Left hindlimb (tissue), 1 donor: ENCODE measurements around the gene RIN3.
A peak's percentile ranks its signal among the peaks of the same experiment; 100 is the strongest.
"Not testable (repeated sequence)": the region's sequence is repeated elsewhere in the genome, so short reads cannot be mapped to it uniquely, and the experiment has no call there.

ENCODE experiments used
- DNase-seq: peaks from one replicate; pipeline ENCODE4 v3.0.0-alpha.2; 2018

Gene RIN3

DNA sequence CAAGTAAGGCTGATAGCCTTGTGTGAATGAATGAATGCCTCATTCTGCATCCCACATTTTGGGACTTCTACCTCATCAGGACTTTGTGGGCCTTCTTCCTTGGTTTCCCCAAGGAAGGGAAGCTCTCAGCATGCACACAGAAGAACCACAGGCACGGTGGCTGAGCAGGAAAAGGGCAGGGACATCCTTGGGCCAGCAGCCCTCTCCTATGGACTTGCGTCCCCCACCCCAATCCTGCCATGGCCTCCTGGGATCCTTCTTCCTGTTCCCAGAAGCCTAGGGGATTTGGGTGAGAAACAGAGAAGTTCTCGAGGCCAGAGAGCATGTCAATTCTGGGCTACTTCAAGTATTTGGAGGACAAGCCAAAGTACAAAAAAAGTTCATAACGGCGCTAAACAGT is 165.2 kb downstream of the RIN3 start:
- DNase-seq = no peak

DNA sequence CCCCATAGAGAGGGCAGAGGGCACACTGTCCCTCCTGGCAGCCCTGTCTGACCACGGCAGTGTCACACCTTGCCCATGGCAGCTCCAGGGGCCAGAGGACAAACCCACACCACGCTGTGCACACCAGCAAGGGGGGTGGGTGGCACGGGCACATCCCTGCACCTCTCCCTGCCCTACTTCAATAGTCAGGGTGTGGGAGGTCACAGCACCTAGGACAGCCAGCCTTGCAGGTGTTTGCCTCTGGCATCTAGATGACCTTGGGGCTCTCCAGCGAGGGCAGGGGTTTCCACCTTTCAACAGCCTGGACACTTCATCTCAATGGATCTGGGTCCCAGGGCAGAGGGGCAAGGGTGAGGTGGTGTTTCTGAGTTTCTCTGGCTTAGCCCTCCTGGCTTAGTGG is 165.7 kb downstream of the RIN3 start:
- DNase-seq = no peak

DNA sequence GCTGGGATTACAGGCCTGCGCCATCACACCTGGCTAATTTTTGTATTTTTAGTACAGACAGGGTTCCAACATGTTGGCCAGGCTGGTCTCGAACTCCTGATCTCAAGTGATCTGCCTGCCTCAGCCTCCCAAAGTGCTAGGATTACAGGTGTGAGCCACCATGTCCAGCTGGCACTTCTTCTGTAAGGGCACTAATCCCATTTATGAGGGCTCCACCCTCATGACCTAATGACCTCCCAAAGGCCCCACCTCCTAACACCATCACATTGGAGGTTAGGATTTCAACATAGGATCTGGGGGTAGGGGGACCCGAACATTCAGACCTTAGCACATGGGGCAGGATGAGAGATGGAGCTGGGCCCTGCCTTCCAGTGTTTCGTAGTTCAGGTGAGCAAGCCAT is 166.7 kb downstream of the RIN3 start:
- DNase-seq = not testable (repeated sequence)

DNA sequence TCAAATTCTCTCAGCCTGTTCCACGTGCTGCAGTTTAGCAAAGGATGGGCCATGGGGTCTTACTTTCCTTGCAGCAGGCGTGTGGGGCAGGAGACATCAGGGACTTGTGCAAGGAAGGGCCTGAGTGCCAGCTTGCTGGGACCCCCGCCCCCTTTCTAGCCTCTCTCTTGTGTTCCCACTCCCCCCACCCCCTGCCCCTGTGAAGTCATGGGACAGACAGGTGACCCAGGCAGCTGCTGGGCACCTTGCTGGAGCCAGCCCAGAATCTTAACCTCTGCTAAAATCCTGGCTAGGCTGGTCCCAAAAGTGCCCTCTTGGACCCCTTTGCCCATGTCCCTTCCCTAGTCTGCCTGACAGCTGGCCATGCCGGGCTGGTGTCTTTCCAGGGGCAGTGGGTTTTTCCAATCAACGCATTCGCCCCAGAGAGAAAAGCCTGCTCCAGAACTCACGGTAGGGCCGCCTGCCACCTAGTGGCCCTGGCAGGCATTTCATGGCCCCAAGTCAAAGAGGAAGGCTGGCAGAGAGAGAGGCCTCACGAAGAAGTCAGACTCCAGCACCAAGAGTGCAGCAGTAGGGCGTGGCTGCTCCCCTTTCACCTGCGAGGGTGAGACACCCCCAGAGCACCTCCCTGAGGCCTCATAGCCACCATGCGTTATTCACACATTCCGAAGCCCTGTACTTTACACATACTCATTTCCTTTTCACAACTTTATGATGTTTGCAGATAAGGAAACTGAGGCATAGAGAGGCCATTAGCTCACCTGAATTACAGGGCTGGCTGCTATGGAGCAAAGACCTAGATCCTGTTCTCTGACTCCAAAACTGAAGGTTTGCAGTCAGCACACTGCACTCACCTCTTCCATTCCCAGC is 167.4 kb downstream of the RIN3 start:
- peak; percentile 80 for DNase-seq

DNA sequence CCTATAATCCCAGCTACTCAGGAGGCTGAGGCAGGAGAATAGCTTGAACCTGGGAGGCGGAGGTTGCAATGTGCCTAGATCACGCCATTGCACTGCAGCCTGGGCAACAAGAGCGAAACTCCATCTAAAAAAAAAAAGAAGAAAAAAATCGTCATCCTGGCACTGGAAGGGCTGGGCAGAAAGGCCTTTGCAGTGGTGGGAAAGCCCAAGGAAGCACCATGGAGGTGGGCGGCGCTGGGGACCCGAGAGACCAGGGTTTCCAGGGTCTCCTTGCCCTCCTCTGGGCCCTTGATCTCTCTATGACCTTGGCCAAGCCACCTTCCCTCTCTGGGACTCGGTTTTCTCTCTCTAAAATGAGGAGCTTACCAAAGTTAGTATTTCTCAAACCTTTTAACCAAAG is 169.5 kb downstream of the RIN3 start:
- DNase-seq = no peak

DNA sequence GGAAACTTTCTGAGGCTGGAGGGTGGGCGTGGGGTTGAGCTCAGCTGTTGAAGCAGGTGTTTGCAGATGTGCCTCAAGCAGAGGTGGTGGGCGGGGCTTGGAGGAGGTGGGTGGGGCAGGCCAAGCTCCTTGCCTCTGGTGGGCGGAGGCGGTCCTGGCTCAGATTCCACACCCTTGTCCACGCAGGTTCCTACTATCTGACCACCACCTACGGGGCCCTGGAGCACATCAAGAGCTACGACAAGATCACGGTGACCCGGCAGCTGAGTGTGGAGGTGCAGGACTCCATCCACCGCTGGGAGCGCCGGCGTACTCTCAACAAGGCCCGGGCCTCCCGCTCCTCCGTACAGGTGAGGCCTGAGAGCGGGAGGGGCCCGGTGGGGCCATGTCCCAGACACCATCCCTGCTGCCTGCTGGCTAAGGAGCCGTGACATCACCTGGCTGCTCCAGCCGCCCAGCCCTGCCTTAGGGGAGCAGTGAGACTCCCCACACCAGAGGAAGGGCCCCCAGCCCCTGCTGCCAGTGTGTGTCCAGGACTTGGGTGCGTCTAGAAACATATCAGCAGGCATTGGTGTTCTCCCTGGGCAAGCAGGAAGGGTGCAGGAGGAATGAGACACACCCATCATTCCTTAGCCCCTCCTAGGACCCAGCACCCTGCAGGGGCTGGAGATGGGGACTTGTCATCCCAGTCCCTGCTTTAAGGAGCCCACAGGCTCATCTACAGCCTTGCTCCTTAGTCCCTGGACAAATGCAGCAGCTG is 171.4 kb downstream of the RIN3 start:
- DNase-seq = no peak

DNA sequence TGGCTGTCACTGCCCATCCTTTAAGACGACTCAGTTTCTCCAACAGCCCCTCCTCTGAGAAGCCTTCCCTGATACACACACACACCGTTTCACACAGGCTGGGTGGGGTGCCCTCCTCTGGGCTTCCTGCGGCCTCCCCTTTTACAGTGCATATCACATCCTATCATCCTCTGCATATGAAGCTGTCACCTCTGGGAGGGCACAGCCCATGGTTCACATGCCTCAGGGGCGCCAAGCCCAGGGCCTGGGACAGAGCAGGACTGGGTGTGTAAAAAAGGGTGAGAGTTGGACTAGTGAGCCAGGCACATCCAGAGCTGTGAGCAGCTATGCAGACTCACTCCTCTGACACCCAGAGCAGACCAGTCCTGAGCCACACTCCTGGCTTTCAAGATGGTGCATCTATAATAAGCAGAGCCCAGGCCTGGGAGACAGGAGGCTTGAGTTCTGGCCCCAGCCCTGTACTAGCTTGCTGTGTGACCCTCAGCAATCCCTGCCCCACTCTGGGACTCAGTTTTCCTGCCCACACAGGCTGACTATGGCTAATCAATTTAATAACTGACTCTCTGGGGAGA is 172.3 kb downstream of the RIN3 start:
- DNase-seq = no peak

DNA sequence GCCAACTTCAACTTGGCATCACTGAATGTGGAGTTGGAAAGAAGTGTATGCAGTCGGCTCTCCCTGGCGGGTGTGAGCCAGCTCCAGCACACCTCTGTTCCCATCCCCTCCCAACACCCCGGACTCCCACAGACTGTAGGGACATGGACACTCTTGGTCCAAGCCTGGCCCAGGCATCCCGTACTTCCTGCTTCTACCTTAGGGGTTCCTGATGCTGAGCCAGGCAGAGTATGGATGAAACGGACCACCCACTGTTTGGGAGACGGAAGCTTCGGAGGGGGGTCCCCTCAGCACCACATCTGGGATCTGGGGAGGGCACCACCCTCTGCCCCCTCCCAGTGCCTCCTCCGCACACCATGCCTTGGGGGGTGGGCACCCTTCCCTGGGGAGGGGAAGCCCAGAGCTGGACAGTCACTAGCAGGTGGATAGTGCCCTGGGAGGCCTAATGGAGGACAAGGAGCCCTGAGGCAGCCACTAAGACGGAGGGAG is 172.9 kb downstream of the RIN3 start:
- DNase-seq = no peak

DNA sequence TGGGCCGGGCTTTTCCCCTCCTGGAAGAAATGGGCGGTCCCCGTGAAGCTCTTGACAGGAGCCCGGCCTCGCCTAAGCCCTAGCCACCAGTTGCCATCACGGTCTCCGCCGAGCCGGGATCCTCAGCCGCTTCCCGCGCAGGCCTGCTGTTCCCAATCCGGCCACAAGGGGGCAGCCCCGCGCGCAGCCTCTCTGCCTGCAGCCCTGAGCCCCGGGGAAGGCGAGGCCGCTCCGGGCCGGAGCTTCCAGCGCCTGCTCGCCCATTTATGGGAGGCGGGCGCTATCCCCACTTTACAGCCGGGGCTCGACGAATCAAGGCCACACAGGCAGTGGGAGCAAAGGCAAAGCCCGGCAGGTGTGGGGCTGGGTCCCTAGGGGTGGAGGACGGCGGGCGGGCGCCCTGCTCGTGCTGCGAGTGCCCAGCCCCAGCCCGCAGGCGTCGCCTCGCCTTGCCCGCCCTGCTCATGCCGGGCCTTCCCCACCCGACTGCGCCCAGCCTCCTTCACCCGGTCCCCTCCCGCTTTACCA is 173.4 kb downstream of the RIN3 start:
- peak; percentile 85 for DNase-seq

DNA sequence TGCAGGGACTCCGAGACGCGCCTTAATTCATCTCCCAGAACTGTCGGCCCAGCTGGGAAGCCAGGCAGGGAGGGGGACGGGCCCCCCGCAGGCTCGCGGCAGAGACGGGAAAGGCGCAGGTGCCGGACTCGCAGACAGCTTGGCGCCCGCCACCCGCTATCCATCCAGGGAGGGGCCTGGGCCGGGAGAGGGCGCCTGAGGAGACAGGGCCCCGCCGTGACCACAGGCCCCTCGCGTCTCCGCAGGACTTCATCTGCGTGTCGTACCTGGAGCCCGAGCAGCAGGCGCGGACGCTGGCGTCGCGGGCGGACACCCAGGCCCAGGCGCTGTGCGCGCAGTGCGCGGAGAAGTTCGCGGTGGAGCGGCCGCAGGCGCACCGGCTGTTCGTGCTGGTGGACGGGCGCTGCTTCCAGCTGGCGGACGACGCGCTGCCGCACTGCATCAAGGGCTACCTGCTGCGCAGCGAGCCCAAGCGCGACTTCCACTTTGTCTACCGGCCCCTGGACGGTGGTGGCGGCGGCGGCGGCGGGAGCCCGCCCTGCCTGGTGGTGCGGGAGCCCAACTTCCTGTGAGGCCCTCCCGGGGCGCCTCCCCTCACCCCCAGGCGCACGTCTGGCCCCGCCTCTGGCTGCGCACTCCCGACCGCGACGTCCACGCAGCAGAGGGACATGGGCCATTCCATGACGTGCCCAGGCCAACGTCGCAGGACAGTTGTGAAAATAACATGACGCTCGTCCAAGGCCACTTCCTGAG is 174.3 kb downstream of the RIN3 start:
- no peak for DNase-seq

DNA sequence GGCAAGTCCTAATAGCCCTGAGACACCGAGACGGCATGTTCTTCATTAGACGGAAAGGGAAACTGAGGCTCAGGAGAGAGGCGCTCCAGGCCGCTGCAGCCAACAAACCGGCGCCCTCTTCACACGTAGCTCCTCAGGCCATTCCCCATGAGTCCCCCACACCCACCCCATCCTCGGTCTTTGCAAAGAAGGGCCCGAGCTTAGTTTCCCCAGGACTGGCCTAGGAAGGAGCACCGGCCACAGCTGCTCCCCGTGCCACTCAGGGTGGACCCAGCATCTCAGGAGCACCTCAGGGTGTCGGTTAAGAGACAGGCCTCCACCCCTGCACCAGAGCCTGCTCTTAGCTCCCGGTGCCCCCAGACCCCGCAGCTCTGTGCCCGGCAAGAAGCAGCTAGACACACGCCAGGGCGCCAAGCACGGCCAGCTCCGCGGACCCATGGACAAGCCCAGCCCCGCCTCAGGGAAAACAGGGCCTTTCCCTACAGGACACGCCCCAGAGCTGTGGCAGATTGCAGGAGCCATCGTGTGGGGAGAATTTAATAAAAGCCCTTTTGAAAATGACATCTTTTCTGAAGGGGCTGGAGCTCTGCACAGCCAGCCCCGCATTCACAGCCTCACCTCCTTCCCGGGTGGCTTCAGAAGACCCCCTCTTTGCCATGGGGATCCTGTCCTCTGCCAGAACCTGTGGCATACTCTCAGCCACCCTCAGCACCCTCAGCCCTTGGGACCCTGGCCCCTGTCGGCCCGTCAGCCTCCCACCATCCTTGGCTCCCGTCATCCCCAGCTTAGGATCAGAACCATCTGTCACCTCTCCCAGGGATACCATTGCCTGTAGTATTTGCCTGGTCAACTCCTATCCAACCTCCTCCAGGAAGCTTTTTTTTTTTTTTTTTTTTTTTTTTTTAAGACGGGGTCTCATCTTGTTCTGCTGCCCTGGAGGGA is 175.1 kb downstream of the RIN3 start:
- DNase-seq = no peak

DNA sequence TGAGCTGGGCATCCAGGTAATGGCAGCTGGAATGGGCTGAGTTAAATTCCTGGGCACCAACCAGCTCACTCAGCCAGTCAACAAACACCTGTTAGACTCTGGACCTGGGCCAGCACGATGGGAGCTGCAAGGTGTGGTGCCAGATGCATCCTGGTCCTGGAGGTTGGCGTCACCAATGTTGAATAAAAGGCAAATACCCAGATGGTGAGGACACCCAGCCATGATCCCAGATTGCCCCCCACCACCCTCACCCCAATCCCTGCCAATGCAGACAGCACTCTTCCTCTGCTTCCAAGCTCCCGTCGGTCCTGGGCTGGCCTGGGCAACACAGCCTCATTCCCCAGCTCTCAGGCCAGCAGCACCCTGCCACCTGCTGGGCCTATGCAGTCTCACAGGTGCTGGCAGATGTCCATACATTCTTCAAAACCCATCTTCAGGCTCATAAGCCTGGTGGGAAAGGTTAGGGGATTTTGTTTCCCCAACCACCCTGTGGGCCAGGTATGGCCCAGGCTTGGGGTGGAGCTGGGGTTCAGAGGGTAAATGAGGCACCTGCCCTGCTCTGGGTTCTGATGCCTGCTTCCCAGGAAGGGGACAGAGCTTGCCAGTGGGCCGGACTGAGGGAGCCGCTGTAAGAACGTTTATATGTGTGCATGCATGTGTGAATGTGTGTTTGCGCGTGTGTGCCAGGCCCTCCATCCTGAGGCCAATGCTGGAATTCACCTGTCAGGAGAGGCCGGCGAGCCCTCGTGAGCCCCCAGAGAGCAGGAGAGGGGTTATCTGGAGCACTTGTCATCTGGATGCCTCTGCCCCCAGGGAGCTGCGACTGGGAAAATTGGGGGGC is 176.8 kb downstream of the RIN3 start:
- no peak for DNase-seq

DNA sequence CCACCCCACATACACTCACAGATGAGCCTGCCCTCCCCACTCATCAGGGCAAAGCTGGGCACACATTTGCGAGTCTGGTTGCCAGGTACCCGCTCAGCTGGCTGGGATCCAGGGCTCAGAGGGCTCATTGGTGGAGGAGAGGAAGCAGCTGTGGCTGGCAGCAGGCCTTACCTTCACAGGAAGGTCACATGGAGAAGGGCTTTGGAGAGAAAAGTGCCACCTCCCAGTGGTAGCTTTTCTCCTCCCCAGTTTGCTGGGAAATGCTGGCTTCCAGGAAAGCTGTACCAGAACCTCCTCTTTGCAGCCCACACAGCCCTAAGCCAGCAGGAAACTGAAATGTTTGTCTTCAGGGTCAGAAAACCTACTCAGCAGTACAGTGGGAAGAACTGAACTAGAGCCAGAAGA is 179.2 kb downstream of the RIN3 start:
- DNase-seq = peak; percentile 75

DNA sequence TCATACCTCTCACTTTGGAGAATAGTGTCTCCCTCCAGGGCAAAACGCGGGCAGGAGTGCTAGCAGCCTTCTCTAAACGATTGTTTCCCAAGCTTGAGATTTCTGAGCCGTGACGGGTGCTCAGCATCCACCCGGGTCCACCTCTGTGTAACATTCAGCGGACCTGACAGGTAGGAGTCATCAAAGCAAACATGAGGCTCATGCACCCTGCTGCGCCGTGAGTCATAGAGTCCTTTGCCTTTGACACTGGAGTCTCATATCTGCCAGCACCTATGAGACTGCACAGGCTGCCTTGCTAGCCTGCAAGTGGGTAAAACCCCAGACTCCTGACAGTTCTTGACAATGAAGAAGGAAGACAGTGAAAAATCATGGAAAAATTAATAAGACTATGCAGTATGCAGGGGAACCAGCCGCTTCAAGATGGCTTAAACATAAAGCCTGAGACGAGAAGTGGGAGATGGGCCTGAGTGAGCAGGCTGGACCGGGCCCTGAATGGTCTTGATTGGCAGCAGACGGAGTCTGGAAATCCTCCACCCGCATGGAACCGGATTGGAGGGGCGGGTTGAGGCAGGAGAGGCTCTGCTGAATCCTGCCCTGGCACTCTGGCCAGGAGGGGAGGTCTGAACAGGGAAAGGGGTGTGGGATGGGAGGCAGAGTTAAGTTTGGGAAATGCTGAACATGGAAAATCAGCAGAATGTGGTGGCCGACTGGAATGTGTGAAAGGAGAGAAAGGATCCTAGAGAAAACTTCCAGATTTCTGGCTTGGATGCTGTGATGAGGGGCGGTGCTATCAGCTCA is 180.6 kb downstream of the RIN3 start:
- DNase-seq = peak; percentile 71

DNA sequence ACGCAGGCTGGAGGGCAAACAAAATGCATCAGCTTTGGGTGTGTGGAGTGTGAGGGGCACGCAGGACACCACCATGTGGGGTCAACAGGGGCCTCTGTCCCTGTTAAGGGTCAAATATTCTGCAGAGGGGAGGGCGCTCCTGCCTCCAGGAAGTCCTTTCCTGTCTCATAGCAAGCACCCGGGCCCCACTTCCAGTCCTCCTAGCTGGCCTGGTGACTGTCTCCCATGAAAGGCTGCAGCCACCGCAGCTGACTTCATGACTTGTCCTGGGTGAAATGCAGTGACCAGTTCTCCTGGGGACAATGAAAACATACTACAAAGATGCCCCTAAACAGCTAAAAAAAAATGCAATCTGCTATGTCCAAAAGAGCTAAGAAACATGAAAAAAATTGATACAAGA is 181.2 kb downstream of the RIN3 start:
- no peak for DNase-seq

DNA sequence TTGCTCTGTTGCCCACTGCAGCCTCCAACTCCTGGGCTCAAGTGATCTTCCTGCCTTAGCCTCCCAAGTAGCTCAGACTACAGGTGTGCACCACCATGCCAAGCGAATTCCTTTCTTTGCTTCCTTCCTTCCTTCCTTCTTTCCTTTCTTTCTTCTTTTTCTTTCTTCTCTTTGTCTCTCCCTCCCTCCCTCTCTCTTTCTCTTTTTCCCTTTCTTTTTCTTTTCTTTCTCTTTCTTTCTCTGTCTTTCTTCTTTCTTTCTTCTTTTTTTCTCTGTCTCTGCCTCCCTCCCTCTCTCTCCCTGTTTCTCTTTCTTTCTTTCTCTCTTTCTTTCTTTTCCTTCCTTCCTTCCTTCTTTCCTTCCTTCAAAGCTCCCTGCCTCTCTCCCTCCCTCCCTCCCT is 182.0 kb downstream of the RIN3 start:
- no peak for DNase-seq

DNA sequence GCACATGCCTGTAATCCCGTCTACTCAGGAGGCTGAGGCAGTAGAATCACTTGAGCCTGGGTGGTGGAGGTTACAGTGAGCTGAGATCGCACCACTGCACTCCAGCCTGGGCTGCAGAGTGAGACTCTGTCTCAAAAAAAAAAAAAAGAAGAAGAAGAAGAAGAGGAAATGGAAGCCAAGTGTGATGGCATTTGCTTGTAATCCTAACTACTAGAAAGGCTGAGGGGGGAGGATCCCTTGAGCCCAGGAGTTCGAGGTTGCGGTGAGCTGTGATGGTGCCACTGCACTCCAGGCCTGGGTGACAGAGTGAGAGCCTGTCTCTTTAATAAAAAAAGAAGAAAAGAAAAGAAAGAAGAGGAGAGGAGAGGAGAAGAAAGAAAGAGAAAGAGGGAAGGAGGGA is 182.8 kb downstream of the RIN3 start:
- DNase-seq = no peak

DNA sequence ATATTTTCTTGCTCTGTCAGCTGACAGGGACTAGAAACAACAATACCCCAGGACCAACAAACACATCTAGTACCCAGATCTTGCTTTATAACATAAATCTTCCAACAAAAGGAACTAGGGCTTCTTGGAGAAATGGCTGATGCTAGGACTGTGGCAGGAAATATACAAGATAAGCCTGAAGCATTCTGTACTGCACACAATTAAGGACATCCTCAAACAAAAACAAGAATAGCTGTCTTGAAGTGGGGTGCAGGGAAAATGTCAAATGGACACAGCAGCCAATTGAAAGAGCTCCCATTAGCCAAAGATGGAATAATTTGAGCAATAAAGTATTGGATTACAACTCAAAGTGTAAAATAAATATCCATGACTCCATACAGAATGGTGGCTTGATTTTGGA is 184.8 kb downstream of the RIN3 start:
- DNase-seq = no peak

DNA sequence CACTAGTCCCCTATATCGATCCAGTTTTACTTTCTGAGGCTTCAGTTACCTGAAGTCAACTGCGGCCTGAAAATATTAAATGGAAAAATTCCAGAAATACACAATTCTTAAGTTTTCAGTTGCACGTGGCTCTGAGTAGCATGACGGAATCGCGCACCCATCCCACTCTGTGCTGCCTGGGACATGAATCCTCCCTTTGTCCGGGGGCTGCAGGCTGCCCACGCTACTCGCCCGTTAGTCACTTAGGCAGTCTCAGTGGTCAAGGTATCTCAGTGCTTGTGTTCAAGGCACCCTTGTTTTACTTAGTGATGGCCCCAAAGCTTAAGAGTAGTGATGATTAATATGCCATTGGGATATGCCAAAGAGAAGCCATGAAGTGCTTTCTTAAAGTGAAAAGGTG is 188.2 kb downstream of the RIN3 start:
- no peak for DNase-seq

DNA sequence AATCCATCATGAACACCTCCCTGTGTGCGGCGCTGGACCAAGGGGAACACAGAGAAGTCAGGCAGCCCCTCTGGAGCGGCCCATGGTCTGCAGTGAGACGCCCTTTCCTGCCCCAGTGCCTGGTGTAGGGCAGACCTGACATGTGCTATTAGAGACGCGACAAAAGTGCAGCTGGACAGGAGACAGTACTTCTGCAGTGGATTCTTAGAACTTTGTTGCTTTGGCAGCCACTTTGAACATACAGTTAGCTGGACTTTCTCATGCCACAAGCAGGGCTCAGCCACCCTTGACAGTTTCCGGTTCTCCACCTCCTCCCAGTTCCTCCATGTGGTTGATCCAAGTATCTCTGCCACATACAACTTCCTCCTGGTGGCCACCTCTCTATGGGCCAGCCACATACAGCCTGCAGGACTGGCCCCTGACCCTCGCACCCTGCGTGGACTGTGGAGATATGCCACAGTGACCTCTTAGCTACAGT is 188.9 kb downstream of the RIN3 start:
- no peak for DNase-seq
